IMR-90 (cell line): Measurements from ENCODE around the gene CCDC7. TPM values are rescaled to one million over a fixed set of nuclear protein-coding genes. Genes with fewer than 3 reads are reported as not detected.
"Not testable (repeated sequence)": the region's sequence is repeated elsewhere in the genome, so short reads cannot be mapped to it uniquely, and the experiment has no call there.

Experiments
- ATAC-seq: fragments of 200-7000 bp; cut with Tn5 transposase; 2 replicates; pipeline ENCODE4 v1.9.1; 2020; ENCODE audit warnings: low read depth, mild to moderate bottlenecking, moderate library complexity
- BruUV-seq: library from RNA; stranded (reverse); fragments of 400-500 nt; replicated peaks from 2 replicates; lab custom pipeline; 2021; lab: Mats Ljungman, UMichigan
- CTCF ChIA-PET: fragments of 300-600 bp; formaldehyde crosslinking; extraction: SDS; loops from one replicate; lab custom pipeline; 2021; ENCODE audit warnings: antibody characterized with exemption; lab: Yijun Ruan, JAX
- POLR2A ChIA-PET: fragments of 300-600 bp; sonication (Branson Sonifier 250); formaldehyde crosslinking; loops from one replicate; lab custom pipeline; 2022; ENCODE audit warnings: antibody characterized with exemption; ENCODE audit not compliant: unreplicated experiment; lab: Charles Lee
- DNase-seq: peaks from one replicate; pipeline ENCODE4 v3.0.0; 2013
- H2AFZ ChIP-seq: replicated peaks from 2 replicates; pipeline ENCODE3; 2013; ENCODE audit warnings: low read length, mild to moderate bottlenecking; ENCODE audit not compliant: poor library complexity
- H2AK5ac ChIP-seq: 2 replicates; pipeline ENCODE4 v1.6.1; 2013; ENCODE audit warnings: low read depth, low read length, inconsistent platforms
- H2AK9ac ChIP-seq: replicated peaks from 2 replicates; pipeline ENCODE3; 2013; ENCODE audit warnings: mild to moderate bottlenecking, low read depth, low read length, moderate library complexity; ENCODE audit not compliant: poor library complexity
- H2BK120ac ChIP-seq: 2 replicates; pipeline ENCODE4 v1.6.1; 2013; ENCODE audit warnings: low read depth, low read length, inconsistent platforms
- H2BK15ac ChIP-seq: 3 replicates; pipeline ENCODE4 v1.6.1; 2013; ENCODE audit warnings: low read depth, low read length, inconsistent platforms
- H2BK20ac ChIP-seq: 2 replicates; pipeline ENCODE4 v1.6.1; 2013; ENCODE audit warnings: low read depth, mild to moderate bottlenecking, inconsistent platforms, low read length, moderate library complexity
- H2BK5ac ChIP-seq: 2 replicates; pipeline ENCODE4 v1.6.1; 2013; ENCODE audit warnings: mild to moderate bottlenecking, low read depth, low read length, inconsistent platforms; ENCODE audit not compliant: poor library complexity, severe bottlenecking
- H3K14ac ChIP-seq: replicated peaks from 2 replicates; pipeline ENCODE4 v1.6.1; 2013; ENCODE audit warnings: low read depth, low read length, inconsistent platforms
- H3K18ac ChIP-seq: 2 replicates; pipeline ENCODE4 v1.6.1; 2013; ENCODE audit warnings: low read depth, low read length, control low read depth
- H3K23ac ChIP-seq: 2 replicates; pipeline ENCODE4 v1.6.1; 2013; ENCODE audit warnings: low read depth, low read length, inconsistent platforms
- H3K27ac ChIP-seq: 2 replicates; pipeline ENCODE4 v1.5.1; 2013; ENCODE audit warnings: mild to moderate bottlenecking, control low read depth, low read length; ENCODE audit not compliant: insufficient read depth
- H3K27me3 ChIP-seq: 2 replicates; pipeline ENCODE4 v1.6.1; 2013; ENCODE audit warnings: low read length; ENCODE audit not compliant: control insufficient read depth, insufficient read depth
- H3K36me3 ChIP-seq: 2 replicates; pipeline ENCODE4 v1.6.1; 2013; ENCODE audit warnings: low read length, mixed read lengths; ENCODE audit not compliant: control insufficient read depth, insufficient read depth
- H3K4ac ChIP-seq: 2 replicates; pipeline ENCODE4 v1.6.1; 2013; ENCODE audit warnings: low read depth, low read length, inconsistent platforms
- H3K4me1 ChIP-seq: 2 replicates; pipeline ENCODE4 v1.6.1; 2013; ENCODE audit warnings: low read length, mixed read lengths; ENCODE audit not compliant: control insufficient read depth, insufficient read depth
- H3K4me2 ChIP-seq: 2 replicates; pipeline ENCODE4 v1.6.1; 2013; ENCODE audit warnings: low read depth, mild to moderate bottlenecking, control low read depth, low read length, moderate library complexity
- H3K4me3 ChIP-seq: 2 replicates; pipeline ENCODE4 v1.5.1; 2013; ENCODE audit warnings: low read depth, mild to moderate bottlenecking, control low read depth, low read length, moderate library complexity; ENCODE audit not compliant: insufficient read depth
- H3K56ac ChIP-seq: 2 replicates; pipeline ENCODE4 v1.6.1; 2013; ENCODE audit warnings: low read length, inconsistent platforms; ENCODE audit not compliant: insufficient read depth; ENCODE audit errors: extremely low read depth
- H3K79me1 ChIP-seq, 2 experiments: 2 replicates each; pipeline ENCODE4 v1.6.1; 2013; ENCODE audit warnings: low read length in 2 of 2, inconsistent platforms in 1 of 2, low read depth in 1 of 2
- H3K9ac ChIP-seq: 2 replicates; pipeline ENCODE4 v1.6.1; 2013; ENCODE audit warnings: low read depth, low read length, control low read depth
- H3K9me1 ChIP-seq: 2 replicates; pipeline ENCODE4 v1.6.1; 2013; ENCODE audit warnings: low read length, inconsistent platforms; ENCODE audit not compliant: insufficient read depth
- H3K9me3 ChIP-seq: 2 replicates; pipeline ENCODE4 v1.6.1; 2013; ENCODE audit warnings: low read length; ENCODE audit not compliant: control insufficient read depth, insufficient read depth
- H4K20me1 ChIP-seq: 2 replicates; pipeline ENCODE4 v1.6.1; 2013; ENCODE audit warnings: low read length, inconsistent platforms; ENCODE audit not compliant: insufficient read depth
- H4K5ac ChIP-seq: 2 replicates; pipeline ENCODE4 v1.6.1; 2013; ENCODE audit warnings: mild to moderate bottlenecking, low read depth, low read length, control low read depth
- H4K8ac ChIP-seq, 2 experiments: 2 replicates each; pipeline ENCODE4 v1.6.1; 2013; ENCODE audit warnings: low read depth in 2 of 2, low read length in 2 of 2, control low read depth in 1 of 2, inconsistent platforms in 1 of 2
- H4K91ac ChIP-seq: 2 replicates; pipeline ENCODE4 v1.6.1; 2013; ENCODE audit warnings: low read depth, low read length, inconsistent platforms; ENCODE audit not compliant: insufficient read depth
- WGBS, 2 experiments: methylation state at CpG; one replicate each; pipeline versions ENCODE4 v1.1.5 to v1.1.7; 2013; ENCODE audit warnings: missing lambda C conversion rate in 2 of 2; ENCODE audit not compliant: insufficient read length in 1 of 2; ENCODE audit errors: extremely low coverage in 2 of 2; 5-methylcytosine and 5-hydroxymethylcytosine counted together
- dilution Hi-C: fragments of 300-500 bp; cut with HindIII; formaldehyde crosslinking; loops from one replicate; pipeline ENCODE4 v1.14.3; 2018; ENCODE audit warnings: low sequenced_read_pairs; ENCODE audit not compliant: unreplicated experiment
- in situ Hi-C: fragments of 300-500 bp; cut with MboI; formaldehyde crosslinking; loops from 3 replicates; pipeline ENCODE4 v1.14.3; 2019; ENCODE audit warnings: low sequenced_read_pairs, inconsistent platforms, mixed read lengths
- intact Hi-C: fragments of 100-400 bp; cut with micrococcal nuclease; formaldehyde crosslinking; loops from 2 replicates; pipeline ENCODE4 v1.10.0; 2022
- polyA plus RNA-seq, 3 experiments: library from polyadenylated mRNA; depleted of rRNA; stranded (reverse); fragments of >200 nt; gene quantifications; 2 replicates each; pipeline ENCODE4 v1.2.3, GENCODE V29; 2012; ENCODE audit warnings: low replicate concordance in 1 of 3
- total RNA-seq: library from RNA; depleted of rRNA; stranded (reverse); fragments of >200 nt; gene quantifications from 2 replicates; pipeline ENCODE4 v1.2.3, GENCODE V29; 2012

The CCDC7 gene
- total and polyA plus RNA-seq, 2 of the 4 experiments (the other 2 are of a cell fraction), result 0.74 to 4.3 TPM

- H3K9me3 ChIP-seq, H3K9me1 ChIP-seq, H4K91ac ChIP-seq, H4K8ac ChIP-seq, H2BK5ac ChIP-seq, H3K79me1 ChIP-seq, H4K20me1 ChIP-seq, H2AK9ac ChIP-seq, H3K18ac ChIP-seq, CTCF ChIA-PET, H3K9ac ChIP-seq, H3K14ac ChIP-seq, BruUV-seq, POLR2A ChIA-PET, dilution Hi-C loops, H2BK120ac ChIP-seq, DNase-seq, H3K27me3 ChIP-seq, H3K27ac ChIP-seq, H2BK20ac ChIP-seq, H3K4me1 ChIP-seq, H4K5ac ChIP-seq, H3K4me3 ChIP-seq, ATAC-seq, H3K4me2 ChIP-seq, H2AK5ac ChIP-seq, H3K4ac ChIP-seq, H2BK15ac ChIP-seq, H3K56ac ChIP-seq, H3K23ac ChIP-seq, H3K36me3 ChIP-seq, H2AFZ ChIP-seq: not testable (repeated sequence)
- no CpG with 5 or more reads among the region's 3 CpGs for WGBS, 2 experiments
- intact Hi-C loops (loop anchor here (5.0 to 10.0 kb wide), 4 partner anchors 155 to 397 kb away; no protein-coding TSS in a partner anchor), in situ Hi-C loops (loop anchor here (5.0 kb wide), 1 partner anchor 210 kb away; no protein-coding TSS in a partner anchor)
These were observed 351.5 kb downstream of the CCDC7 start for GRCh38 chr10:32797393-32797792.
